CD4-positive, alpha-beta T cell (primary cell): ENCODE measurements around the gene SPTLC2. TPM values are rescaled to one million over a fixed set of nuclear protein-coding genes. Genes with fewer than 3 reads are reported as not detected.

Experiments used
- ATAC-seq: fragments of 200-7000 bp; cut with Tn5 transposase; one replicate; pipeline ENCODE4 v1.10.0; 2022; ENCODE audit warnings: mild to moderate bottlenecking; ENCODE audit not compliant: poor library complexity
- CTCF ChIA-PET: fragments of 350-600 bp; sonication (Branson Sonifier 250); formaldehyde crosslinking; loops from one replicate; lab custom pipeline; 2021; ENCODE audit warnings: antibody characterized with exemption, inconsistent platforms; lab: Charles Lee
- POLR2A ChIA-PET: fragments of 350-600 bp; sonication (Branson Sonifier 250); formaldehyde crosslinking; loops from one replicate; lab custom pipeline; 2021; ENCODE audit warnings: antibody characterized with exemption, inconsistent platforms; lab: Charles Lee
- DNase-seq, 14 experiments: peaks; one replicate each; pipeline ENCODE4 v3.0.0-alpha.2; 2013 to 2020; ENCODE audit warnings: mixed read lengths in 2 of 14
- H3K27ac ChIP-seq, 2 donors: one replicate each; pipeline versions ENCODE4 v1.5.1 to v1.7.0; 2013; ENCODE audit warnings: low read length in 2 of 2, low read depth in 1 of 2, mild to moderate bottlenecking in 1 of 2
- H3K27me3 ChIP-seq, 2 experiments: 1 replicate in 1 of 2; 2 replicates in 1 of 2; pipeline versions ENCODE4 v1.6.1 to v1.7.0; 2013; ENCODE audit warnings: low read length in 2 of 2, control low read depth in 1 of 2, mild to moderate bottlenecking in 1 of 2, moderate library complexity in 1 of 2; ENCODE audit not compliant: insufficient read depth in 2 of 2, control insufficient read depth in 1 of 2
- H3K36me3 ChIP-seq: one replicate; pipeline ENCODE4 v1.6.1; 2013; ENCODE audit warnings: low read length, control low read depth; ENCODE audit not compliant: insufficient read depth
- H3K4me1 ChIP-seq: one replicate; pipeline ENCODE4 v1.6.1; 2013; ENCODE audit warnings: low read length, control low read depth; ENCODE audit not compliant: insufficient read depth
- H3K4me3 ChIP-seq: one replicate; pipeline ENCODE4 v1.5.1; 2013; ENCODE audit warnings: mild to moderate bottlenecking, low read length, moderate library complexity
- H3K9me3 ChIP-seq, 2 experiments: 1 replicate in 1 of 2; 2 replicates in 1 of 2; pipeline versions ENCODE4 v1.6.1 to v1.7.0; 2013; ENCODE audit warnings: low read length in 2 of 2, mild to moderate bottlenecking in 2 of 2, control low read depth in 1 of 2, moderate library complexity in 1 of 2; ENCODE audit not compliant: control insufficient read depth in 1 of 2, insufficient read depth in 1 of 2
- H3K27ac Mint-ChIP-seq: one replicate; pipeline ENCODE4 v1.8.0; 2020; ENCODE audit warnings: mixed read lengths
- H3K27me3 Mint-ChIP-seq: one replicate; pipeline ENCODE4 v1.8.0; 2021; ENCODE audit warnings: mixed read lengths
- H3K36me3 Mint-ChIP-seq: one replicate; pipeline ENCODE4 v1.8.0; 2021; ENCODE audit warnings: low read depth, mixed read lengths
- H3K4me1 Mint-ChIP-seq: one replicate; pipeline ENCODE4 v1.8.0; 2021; ENCODE audit warnings: low read depth, mixed read lengths
- H3K4me3 Mint-ChIP-seq: one replicate; pipeline ENCODE4 v1.8.0; 2020; ENCODE audit warnings: mild to moderate bottlenecking, mixed read lengths
- H3K9me3 Mint-ChIP-seq: one replicate; pipeline ENCODE4 v1.8.0; 2020; ENCODE audit warnings: mixed read lengths
- intact Hi-C, 2 experiments: fragments of 100-400 bp; cut with DNase I in 1 of 2; cut with micrococcal nuclease in 1 of 2; formaldehyde crosslinking; loops; one replicate each; pipeline versions ENCODE4 v1.15.1 to v1.9.0; 2023 to 2025; cut with DNase I, micrococcal nuclease
- total RNA-seq, 174 experiments: library from RNA in 2 of 174; stranded (reverse) in 2 of 174; gene quantifications; one replicate each; pipeline ENCODE4 v1.2.3 and lab custom pipeline; 2021 to 2026
- TF ChIP-seq, protein P1 (sequence below): fragments of 200-600 bp; IDR thresholded peaks from one replicate; pipeline ENCODE4 v1.8.0; 2022; ENCODE audit warnings: antibody characterized with exemption, mild to moderate bottlenecking

Gene SPTLC2
- total RNA-seq, 2 experiments from 2014 or later: 13.0 to 14.5 TPM

GRCh38 chr14:77478796-77479195 lies 137.6 kb downstream of the SPTLC2 start:
- no peak for DNase-seq

GRCh38 chr14:77478029-77478428 lies 138.4 kb downstream of the SPTLC2 start:
- Mint-ChIP-seq H3K36me3 (no peaks in the 10 kb centered on the region), H3K27me3 (no peaks in the 10 kb centered on the region), H3K9me3 (no peaks in the 10 kb centered on the region), H3K4me3 (no peak overlapping the region), H3K4me1 (no peaks in the 10 kb centered on the region), H3K27ac (no peak overlapping the region)
- H3K4me1 ChIP-seq: no peaks in the 10 kb centered on the region
- DNase-seq: no peak
- no peak overlapping the region for H3K4me3 ChIP-seq
- no peaks in the 10 kb centered on the region for H3K27me3 ChIP-seq
- no peak overlapping the region for H3K27ac ChIP-seq
- H3K9me3 ChIP-seq: no peaks in the 10 kb centered on the region
- ATAC-seq: no peak
- H3K36me3 ChIP-seq: no peaks in the 10 kb centered on the region
- intact Hi-C loops: no loop called here
- POLR2A ChIA-PET: no interaction called here
- CTCF ChIA-PET: no interaction called here
- TF ChIP-seq, protein P1, sequence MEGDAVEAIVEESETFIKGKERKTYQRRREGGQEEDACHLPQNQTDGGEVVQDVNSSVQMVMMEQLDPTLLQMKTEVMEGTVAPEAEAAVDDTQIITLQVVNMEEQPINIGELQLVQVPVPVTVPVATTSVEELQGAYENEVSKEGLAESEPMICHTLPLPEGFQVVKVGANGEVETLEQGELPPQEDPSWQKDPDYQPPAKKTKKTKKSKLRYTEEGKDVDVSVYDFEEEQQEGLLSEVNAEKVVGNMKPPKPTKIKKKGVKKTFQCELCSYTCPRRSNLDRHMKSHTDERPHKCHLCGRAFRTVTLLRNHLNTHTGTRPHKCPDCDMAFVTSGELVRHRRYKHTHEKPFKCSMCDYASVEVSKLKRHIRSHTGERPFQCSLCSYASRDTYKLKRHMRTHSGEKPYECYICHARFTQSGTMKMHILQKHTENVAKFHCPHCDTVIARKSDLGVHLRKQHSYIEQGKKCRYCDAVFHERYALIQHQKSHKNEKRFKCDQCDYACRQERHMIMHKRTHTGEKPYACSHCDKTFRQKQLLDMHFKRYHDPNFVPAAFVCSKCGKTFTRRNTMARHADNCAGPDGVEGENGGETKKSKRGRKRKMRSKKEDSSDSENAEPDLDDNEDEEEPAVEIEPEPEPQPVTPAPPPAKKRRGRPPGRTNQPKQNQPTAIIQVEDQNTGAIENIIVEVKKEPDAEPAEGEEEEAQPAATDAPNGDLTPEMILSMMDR: no peak

More at GRCh38 chr14:77478796-77479195, 137.6 kb downstream of the SPTLC2 start:
- H3K36me3 ChIP-seq: no peaks in the 10 kb centered on the region
- no peaks in the 10 kb centered on the region for H3K27me3 ChIP-seq
- CTCF ChIA-PET: no interaction called here
- no peaks in the 10 kb centered on the region for H3K36me3 Mint-ChIP-seq
- intact Hi-C loops: no loop called here
- no peak overlapping the region for H3K27ac Mint-ChIP-seq
- POLR2A ChIA-PET: no interaction called here
- no peak overlapping the region for H3K4me3 ChIP-seq
- H3K9me3 Mint-ChIP-seq: no peaks in the 10 kb centered on the region
- H3K27ac ChIP-seq: no peak overlapping the region
- ATAC-seq: no peak
- H3K4me1 ChIP-seq: no peaks in the 10 kb centered on the region
- no peaks in the 10 kb centered on the region for H3K9me3 ChIP-seq
- TF ChIP-seq, protein P1: no peak
- no peaks in the 10 kb centered on the region for H3K4me1 Mint-ChIP-seq
- H3K4me3 Mint-ChIP-seq: no peak overlapping the region
- no peaks in the 10 kb centered on the region for H3K27me3 Mint-ChIP-seq

GRCh38 chr14:77475432-77476115 lies 140.9 kb downstream of the SPTLC2 start:
- ChIA-PET CTCF (no interaction called here), POLR2A (no interaction called here)
- no peaks in the 10 kb centered on the region for H3K36me3 ChIP-seq
- no peak for DNase-seq
- no peaks in the 10 kb centered on the region for H3K27me3 Mint-ChIP-seq
- H3K4me1 ChIP-seq: no peaks in the 10 kb centered on the region
- intact Hi-C loops: no loop called here
- H3K27ac Mint-ChIP-seq: no peak overlapping the region
- no peaks in the 10 kb centered on the region for H3K36me3 Mint-ChIP-seq
- H3K9me3 ChIP-seq: no peaks in the 10 kb centered on the region
- H3K4me3 Mint-ChIP-seq: no peak overlapping the region
- TF ChIP-seq, protein P1: no peak
- no peak overlapping the region for H3K27ac ChIP-seq
- H3K27me3 ChIP-seq: no peaks in the 10 kb centered on the region
- H3K4me1 Mint-ChIP-seq: no peaks in the 10 kb centered on the region
- H3K4me3 ChIP-seq: no peak overlapping the region
- no peak for ATAC-seq
- no peaks in the 10 kb centered on the region for H3K9me3 Mint-ChIP-seq
